GM18502 (cell line): Measurements from ENCODE around the gene SEMA4B.
A peak's percentile ranks its signal among the peaks of the same experiment; 100 is the strongest.
"Not testable (repeated sequence)": the region's sequence is repeated elsewhere in the genome, so short reads cannot be mapped to it uniquely, and the experiment has no call there.

Source experiments
- ATAC-seq: cut with Tn5 transposase; IDR thresholded peaks from one replicate; pipeline ENCODE4 v1.9.1; 2021; ENCODE audit warnings: mild to moderate bottlenecking; ENCODE audit not compliant: unreplicated experiment, poor library complexity

The SEMA4B gene

GRCh38 chr15:90201130-90201943, at the start of gene SEMA4B:
SEMA4B (plus strand) TSS chr15:90201330; CDS start chr15:90201579, 249 bp downstream.
- ATAC-seq: peak; percentile 85

GRCh38 chr15:90151989-90152645, 49.0 kb upstream of the SEMA4B start:
- ATAC-seq: no peak

- no peak for ATAC-seq
These were observed 47.5 kb upstream of the SEMA4B start for GRCh38 chr15:90153658-90154057.

- ATAC-seq: no peak
These were observed 46.9 kb upstream of the SEMA4B start for GRCh38 chr15:90154246-90154645.

- ATAC-seq: no peak
These were observed 46.1 kb upstream of the SEMA4B start for GRCh38 chr15:90154861-90155626.

GRCh38 chr15:90159213-90159612, 41.9 kb upstream of the SEMA4B start:
- no peak for ATAC-seq

GRCh38 chr15:90160781-90161727, 40.1 kb upstream of the SEMA4B start:
- no peak for ATAC-seq

GRCh38 chr15:90161950-90162361, 39.2 kb upstream of the SEMA4B start:
- peak; percentile 81 for ATAC-seq

- no peak for ATAC-seq
These were observed 38.2 kb upstream of the SEMA4B start for GRCh38 chr15:90162956-90163355.

- not testable (repeated sequence) for ATAC-seq
These were observed 36.9 kb upstream of the SEMA4B start for GRCh38 chr15:90164239-90164638.

- ATAC-seq: no peak
These were observed 36.0 kb upstream of the SEMA4B start for GRCh38 chr15:90165157-90165556.

- peak; percentile 57 for ATAC-seq
These were observed 35.3 kb upstream of the SEMA4B start for GRCh38 chr15:90165659-90166489.

- ATAC-seq: no peak
These were observed 34.0 kb upstream of the SEMA4B start for GRCh38 chr15:90167121-90167520.

- no peak for ATAC-seq
These were observed 29.5 kb upstream of the SEMA4B start for GRCh38 chr15:90171623-90172022.

GRCh38 chr15:90173372-90173771, 27.8 kb upstream of the SEMA4B start:
- ATAC-seq: no peak

- ATAC-seq: no peak
These were observed 26.8 kb upstream of the SEMA4B start for GRCh38 chr15:90174140-90174875.

GRCh38 chr15:90177012-90177411, 24.1 kb upstream of the SEMA4B start:
- no peak for ATAC-seq
